Neural progenitor cell (in vitro differentiated cells): ENCODE measurements around the gene IL31.

Experiments
- CTCF ChIP-seq: fragments of 200-600 bp; sonication (generic); IDR thresholded peaks from 2 replicates; pipeline ENCODE4 v1.5.1; 2017; ENCODE audit warnings: antibody characterized with exemption, mild to moderate bottlenecking
- EZH2 ChIP-seq: fragments of 200-600 bp; sonication (generic); IDR thresholded peaks from 2 replicates; pipeline ENCODE4 v1.6.1; 2017; ENCODE audit warnings: antibody characterized with exemption, mild to moderate bottlenecking, moderate library complexity
- EZH2phosphoT487 ChIP-seq: fragments of 200-600 bp; sonication (generic); IDR thresholded peaks from 2 replicates; pipeline ENCODE4 v1.6.1; 2017; ENCODE audit warnings: antibody characterized with exemption

GRCh38 chr12:122203301-122204166 is 29.5 kb upstream of the IL31 start, which contains the start of gene B3GNT4:
- peak; percentile 92 for TF ChIP-seq EZH2
- TF ChIP-seq CTCF: no peak
- TF ChIP-seq EZH2phosphoT487: peak; percentile 93
